ENCODE measurements around the gene TBC1D14. TPM values are rescaled to one million over a fixed set of nuclear protein-coding genes. Genes with fewer than 3 reads are reported as not detected.
"Not testable (repeated sequence)": the region's sequence is repeated elsewhere in the genome, so short reads cannot be mapped to it uniquely, and the experiment has no call there.

The TBC1D14 gene
- total RNA-seq, 1 donor from 2014 or later = 33.1 TPM

GRCh38 chr4:7070729-7071511 lies 161.3 kb downstream of the TBC1D14 start:
- DNase-seq (peak; percentile 87), ATAC-seq (ENCODE audit: poor library complexity) (peak; percentile 14)
- intact Hi-C loops (cut with DNase I) = loop anchor here (2.0 to 5.0 kb wide), 2 partner anchors 96 to 164 kb away; partner anchors contain the start of gene TBC1D14

DNA sequence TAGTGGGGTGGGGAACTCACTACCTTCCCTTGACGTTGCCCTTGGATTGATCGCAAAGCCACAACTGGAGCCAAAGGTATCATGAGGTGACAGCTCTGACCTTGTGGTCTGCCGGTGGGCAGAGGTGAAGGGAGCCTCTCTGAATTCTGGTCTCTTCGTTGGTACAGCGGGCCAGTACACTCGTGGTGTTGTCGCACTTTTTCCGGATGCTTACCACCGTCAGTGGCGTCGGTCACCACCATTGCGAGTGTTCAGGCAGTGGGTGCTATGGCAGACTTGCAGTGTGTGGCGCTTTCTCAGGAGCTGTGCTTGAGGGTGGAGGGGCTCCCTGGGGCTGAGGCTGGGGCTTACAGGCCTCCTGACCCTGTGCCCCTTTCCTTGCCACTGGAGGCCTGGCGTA lies 163.4 kb downstream of the TBC1D14 start:
- ATAC-seq (ENCODE audit: poor library complexity) = no peak

DNA sequence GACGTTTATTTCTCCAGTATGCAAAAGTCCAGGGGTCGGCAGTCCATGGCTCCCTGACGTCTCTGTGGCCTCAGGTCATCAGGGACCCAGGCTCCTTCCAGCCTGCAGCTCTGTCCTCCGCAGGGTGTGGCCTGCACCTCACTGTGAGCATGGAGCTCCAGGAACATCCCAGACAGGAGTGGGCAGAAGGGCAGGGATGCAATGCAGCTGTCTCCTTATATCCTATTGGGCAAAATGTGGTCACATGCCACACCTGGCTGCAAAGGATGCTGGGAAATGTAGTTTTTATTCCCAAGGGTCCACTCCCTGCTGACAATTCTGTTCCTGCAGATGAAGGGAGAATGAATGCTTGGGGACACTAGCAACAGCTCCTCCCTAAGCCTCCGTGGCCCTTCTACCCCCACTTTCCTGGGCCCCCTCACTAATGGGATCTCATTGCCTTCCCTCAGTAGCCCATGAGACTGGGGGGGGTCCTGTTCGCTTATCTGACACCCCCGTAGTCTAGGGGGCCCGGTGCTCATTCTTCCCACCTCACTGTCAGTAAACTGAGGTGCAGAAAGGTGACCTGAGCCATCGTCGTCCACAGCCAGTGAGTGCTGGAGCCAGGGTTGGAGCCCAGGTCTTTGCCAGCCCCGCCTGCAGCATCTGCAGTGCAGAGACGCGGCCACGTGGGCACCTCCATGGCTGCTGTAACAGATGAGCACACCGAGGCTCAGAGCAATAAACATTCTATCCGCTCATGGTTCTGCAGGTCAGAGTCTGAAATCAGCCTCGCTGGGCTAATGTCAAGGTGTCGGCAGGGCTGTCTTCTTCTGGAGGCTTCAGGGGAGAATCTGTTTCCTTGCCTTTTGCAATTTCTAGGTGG lies 164.1 kb downstream of the TBC1D14 start:
- no peak for ATAC-seq (ENCODE audit: poor library complexity)
- DNase-seq = no peak

More for the DNA sequence above, 163.4 kb downstream of the TBC1D14 start:
- DNase-seq = no peak
- intact Hi-C loops (cut with DNase I) = loop anchor here (5.0 kb wide), 1 partner anchor 166 kb away; the partner anchor contains the start of gene TBC1D14

DNA sequence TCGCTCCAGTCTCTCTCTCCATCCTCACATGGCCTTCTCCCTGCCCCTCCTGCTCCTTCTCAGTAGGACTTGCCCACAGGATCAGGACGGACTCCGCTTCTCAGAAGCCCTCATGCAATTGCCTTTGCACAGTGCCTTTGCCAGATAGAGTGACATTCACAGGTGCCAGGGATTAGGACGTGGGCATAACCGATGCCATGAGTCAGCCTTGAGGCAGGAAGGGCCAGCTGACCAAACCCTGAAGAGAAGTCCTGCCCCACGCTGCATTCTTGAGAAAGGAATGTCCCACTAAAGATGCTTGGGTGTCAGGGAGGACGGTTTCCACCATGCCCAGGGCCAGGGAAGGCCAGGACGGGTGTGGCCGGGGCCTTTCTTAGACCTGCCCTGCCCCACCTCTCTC lies 164.8 kb downstream of the TBC1D14 start:
- ATAC-seq (ENCODE audit: poor library complexity) = no peak
- intact Hi-C loops (cut with DNase I) = loop anchor here (5.0 kb wide), 1 partner anchor 167 kb away; the partner anchor contains the start of gene TBC1D14
- DNase-seq = no peak

More for the DNA sequence above, 164.1 kb downstream of the TBC1D14 start:
- intact Hi-C loops (cut with DNase I) = loop anchor here (5.0 kb wide), 1 partner anchor 166 kb away; the partner anchor contains the start of gene TBC1D14

- no peak for ATAC-seq (ENCODE audit: poor library complexity)
- intact Hi-C loops (cut with DNase I) = no loop called here
- DNase-seq = peak; percentile 17
These were observed 166.5 kb downstream of the TBC1D14 start for GRCh38 chr4:7075962-7076695.

DNA sequence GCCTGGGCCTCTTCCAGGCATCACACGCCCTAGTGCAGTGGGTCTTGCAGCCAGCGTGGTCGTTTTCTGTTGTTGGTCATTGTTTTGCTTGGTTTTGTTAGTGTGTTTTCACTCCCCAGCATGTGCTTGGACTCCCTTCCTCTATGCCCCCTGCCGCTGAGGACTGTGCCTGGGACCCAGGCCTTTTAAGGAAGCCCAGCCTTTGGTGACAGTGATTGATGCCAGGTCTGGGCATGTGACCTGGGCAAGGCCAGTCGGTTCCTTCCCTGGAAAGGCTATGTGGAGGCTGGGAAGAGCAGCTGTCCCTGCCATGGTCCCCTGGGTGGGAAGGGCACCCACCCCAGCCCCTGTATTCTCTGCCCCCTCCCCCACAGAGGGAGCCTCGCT lies 167.1 kb downstream of the TBC1D14 start:
- DNase-seq (peak; percentile 23), ATAC-seq (ENCODE audit: poor library complexity) (peak; percentile 35)
- intact Hi-C loops (cut with DNase I) = no loop called here

DNA sequence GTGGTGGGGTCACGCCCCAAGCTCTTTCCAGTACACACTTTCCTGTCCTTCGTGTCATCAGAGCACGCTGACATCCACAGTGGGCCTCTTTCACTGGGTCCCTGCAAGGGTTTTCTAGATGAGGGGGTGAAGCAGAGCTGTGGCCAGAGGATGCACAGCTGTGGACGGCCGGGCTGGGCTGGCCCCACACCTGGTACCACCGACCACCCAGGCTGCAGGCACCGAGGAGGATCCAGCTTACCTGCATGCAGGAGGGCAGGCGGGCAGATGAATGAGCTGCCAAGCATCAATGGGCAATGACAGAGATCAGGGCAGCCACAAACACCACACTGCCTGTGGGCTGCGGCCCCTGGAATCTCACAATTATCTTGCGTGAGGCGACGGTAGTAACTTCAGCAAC lies 167.7 kb downstream of the TBC1D14 start:
- DNase-seq (peak; percentile 26), ATAC-seq (ENCODE audit: poor library complexity) (no peak)
- intact Hi-C loops (cut with DNase I) = no loop called here

GRCh38 chr4:7078025-7078424 lies 168.4 kb downstream of the TBC1D14 start:
- intact Hi-C loops (cut with DNase I) = no loop called here

DNA sequence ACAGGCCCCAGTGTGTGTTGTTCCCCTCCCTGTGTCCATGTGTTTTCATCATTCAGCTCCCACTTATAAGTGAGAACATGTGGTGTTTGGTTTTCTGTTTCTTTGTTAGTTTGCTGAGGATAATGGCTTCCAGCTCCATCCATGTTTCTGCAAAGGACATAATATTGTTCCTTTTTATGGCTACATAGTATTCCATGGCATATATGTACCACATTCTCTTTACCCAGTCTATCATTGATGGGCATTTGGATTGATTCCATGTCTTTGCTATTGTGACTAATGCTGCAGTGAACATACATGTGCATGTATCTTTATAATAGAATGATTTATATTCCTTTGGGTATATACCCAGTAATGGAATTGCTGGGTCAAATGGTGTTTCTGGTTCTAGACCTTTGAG lies 169.9 kb downstream of the TBC1D14 start:
- ATAC-seq (ENCODE audit: poor library complexity); DNase-seq; intact Hi-C loops (cut with DNase I): not testable (repeated sequence)

More at GRCh38 chr4:7078025-7078424, 168.4 kb downstream of the TBC1D14 start:
- DNase-seq (no peak), ATAC-seq (ENCODE audit: poor library complexity) (no peak)

- DNase-seq; intact Hi-C loops (cut with DNase I); ATAC-seq (ENCODE audit: poor library complexity): not testable (repeated sequence)
These were observed 170.3 kb downstream of the TBC1D14 start for GRCh38 chr4:7079909-7080308.

Other genes with a start within 250 kb of the TBC1D14 start
- gene S100P, start 215.9 kb upstream of the TBC1D14 start, total RNA-seq = not detected
- gene MRFAP1L1, start 200.0 kb upstream of the TBC1D14 start, total RNA-seq = 39.7 TPM
- gene BLOC1S4, start 193.7 kb upstream of the TBC1D14 start, total RNA-seq = 6.0 TPM
- 75.0 TPM for gene KIAA0232, start 127.1 kb upstream of the TBC1D14 start, total RNA-seq
- 35.5 TPM for gene TADA2B, start 133.5 kb downstream of the TBC1D14 start, total RNA-seq
- gene GRPEL1, start 158.2 kb downstream of the TBC1D14 start, total RNA-seq = 60.2 TPM